Measurements from ENCODE around the gene AIFM2. TPM values are rescaled to one million over a fixed set of nuclear protein-coding genes. Genes with fewer than 3 reads are reported as not detected.
A peak's percentile ranks its signal among the peaks of the same experiment; 100 is the strongest.

The AIFM2 gene
- total and polyA plus RNA-seq, 2 of the 13 experiments (the other 11 are each of a cell fraction or from before 2014, with no cell fraction given) = 20.3 to 29.5 TPM

DNA sequence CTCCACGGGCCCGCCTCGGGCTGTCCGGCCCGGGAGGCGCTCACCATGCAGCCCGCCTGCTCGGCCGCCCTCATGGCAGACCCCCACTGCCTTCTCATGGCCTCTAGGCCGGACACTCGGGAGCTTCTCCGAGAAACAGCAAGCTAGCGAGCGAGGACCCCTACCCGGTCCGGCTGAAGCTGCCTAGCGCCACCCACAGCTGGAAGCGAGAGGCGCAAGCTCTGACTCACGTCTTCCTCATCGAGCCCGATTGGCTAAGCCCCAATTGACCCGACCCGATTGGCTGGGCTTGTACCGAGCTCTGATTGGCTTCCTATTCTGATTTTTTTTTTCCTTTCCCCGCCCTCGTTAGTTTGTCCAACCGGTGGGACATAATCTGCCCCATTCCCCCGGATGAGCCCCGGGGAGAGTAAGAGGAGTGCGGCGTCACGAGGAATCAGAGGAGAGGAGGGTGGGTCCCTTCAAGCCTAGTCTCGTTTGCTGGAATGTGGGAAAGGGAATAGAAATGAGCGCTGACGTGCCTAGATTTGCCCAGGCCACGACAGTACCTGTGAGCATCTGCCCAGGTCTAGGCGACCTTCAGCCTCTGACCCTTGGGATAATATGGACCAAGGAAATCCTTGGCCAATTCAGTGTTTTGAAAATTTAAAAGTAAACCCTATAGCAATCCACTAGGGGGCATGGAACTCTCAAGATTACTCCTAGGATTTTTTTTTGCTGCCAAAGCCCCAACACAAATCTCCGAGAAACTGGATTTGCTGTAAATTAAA lies 14.0 kb upstream of the AIFM2 start, which contains the start of gene TYSND1 (continued):
- TF ChIP-seq, protein P1, sequence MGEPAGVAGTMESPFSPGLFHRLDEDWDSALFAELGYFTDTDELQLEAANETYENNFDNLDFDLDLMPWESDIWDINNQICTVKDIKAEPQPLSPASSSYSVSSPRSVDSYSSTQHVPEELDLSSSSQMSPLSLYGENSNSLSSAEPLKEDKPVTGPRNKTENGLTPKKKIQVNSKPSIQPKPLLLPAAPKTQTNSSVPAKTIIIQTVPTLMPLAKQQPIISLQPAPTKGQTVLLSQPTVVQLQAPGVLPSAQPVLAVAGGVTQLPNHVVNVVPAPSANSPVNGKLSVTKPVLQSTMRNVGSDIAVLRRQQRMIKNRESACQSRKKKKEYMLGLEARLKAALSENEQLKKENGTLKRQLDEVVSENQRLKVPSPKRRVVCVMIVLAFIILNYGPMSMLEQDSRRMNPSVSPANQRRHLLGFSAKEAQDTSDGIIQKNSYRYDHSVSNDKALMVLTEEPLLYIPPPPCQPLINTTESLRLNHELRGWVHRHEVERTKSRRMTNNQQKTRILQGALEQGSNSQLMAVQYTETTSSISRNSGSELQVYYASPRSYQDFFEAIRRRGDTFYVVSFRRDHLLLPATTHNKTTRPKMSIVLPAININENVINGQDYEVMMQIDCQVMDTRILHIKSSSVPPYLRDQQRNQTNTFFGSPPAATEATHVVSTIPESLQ (CRISPR knock-in tag; conservative IDR thresholded peaks at IDR 0.05) = no peak
- TF ChIP-seq ZNF775 (CRISPR knock-in tag; IDR thresholded peaks at IDR 0.05; ENCODE audit: borderline replicate concordance) (peak; percentile 76; the same call in 1 of the 2 replicates), HES4 (CRISPR knock-in tag; IDR thresholded peaks at IDR 0.05; ENCODE audit: borderline replicate concordance) (no peak), MAFG (CRISPR knock-in tag; IDR thresholded peaks at IDR 0.05) (no peak), ZNF616 (CRISPR knock-in tag; IDR thresholded peaks at IDR 0.05; ENCODE audit: low read depth) (no peak), TAF1 (CRISPR knock-in tag; IDR thresholded peaks at IDR 0.05) (peak; percentile 75), TBX3 (IDR thresholded peaks at IDR 0.05; ENCODE audit: borderline replicate concordance) (no peak), SRSF9 (IDR thresholded peaks at IDR 0.05; ENCODE audit: borderline replicate concordance, insufficient read depth, low read depth, low read length, poor library complexity, severe bottlenecking) (no peak), NCOA2 (CRISPR knock-in tag; IDR thresholded peaks at IDR 0.05) (0 out of 2 replicates have a peak, but pooled peaks have one; percentile 22), REL (CRISPR knock-in tag; conservative IDR thresholded peaks at IDR 0.05) (no peak), GPBP1L1 (CRISPR knock-in tag; IDR thresholded peaks at IDR 0.05) (no peak), ZNF317 (CRISPR knock-in tag; IDR thresholded peaks at IDR 0.05) (peak; percentile 78), SMC3 (IDR thresholded peaks at IDR 0.05; ENCODE audit: low read length) (peak; percentile 6; the same call in 1 of the 2 replicates), PCBP1 (IDR thresholded peaks at IDR 0.05; ENCODE audit: borderline replicate concordance, low read depth, low read length) (no peak), ZBTB43 (CRISPR knock-in tag; conservative IDR thresholded peaks at IDR 0.05) (peak; percentile 56), ZNF660 (CRISPR knock-in tag; IDR thresholded peaks at IDR 0.05; ENCODE audit: borderline replicate concordance, low read depth) (no peak), FOXM1 (CRISPR knock-in tag; IDR thresholded peaks at IDR 0.05) (no peak), ZMYM4 (CRISPR knock-in tag; IDR thresholded peaks at IDR 0.05) (peak; percentile 95), IRX3 (CRISPR knock-in tag; IDR thresholded peaks at IDR 0.05; ENCODE audit: borderline replicate concordance, low read depth) (no peak; the same call in 1 of the 2 replicates), TRIM24 (CRISPR knock-in tag; IDR thresholded peaks at IDR 0.05) (no peak), ZNF274 (CRISPR knock-in tag; IDR thresholded peaks at IDR 0.05) (peak; percentile 59), MED13 (CRISPR knock-in tag; IDR thresholded peaks at IDR 0.05) (peak; percentile 60; the same call in 1 of the 2 replicates), NFRKB (IDR thresholded peaks at IDR 0.05) (no peak)
- TF ChIP-seq, protein P2, sequence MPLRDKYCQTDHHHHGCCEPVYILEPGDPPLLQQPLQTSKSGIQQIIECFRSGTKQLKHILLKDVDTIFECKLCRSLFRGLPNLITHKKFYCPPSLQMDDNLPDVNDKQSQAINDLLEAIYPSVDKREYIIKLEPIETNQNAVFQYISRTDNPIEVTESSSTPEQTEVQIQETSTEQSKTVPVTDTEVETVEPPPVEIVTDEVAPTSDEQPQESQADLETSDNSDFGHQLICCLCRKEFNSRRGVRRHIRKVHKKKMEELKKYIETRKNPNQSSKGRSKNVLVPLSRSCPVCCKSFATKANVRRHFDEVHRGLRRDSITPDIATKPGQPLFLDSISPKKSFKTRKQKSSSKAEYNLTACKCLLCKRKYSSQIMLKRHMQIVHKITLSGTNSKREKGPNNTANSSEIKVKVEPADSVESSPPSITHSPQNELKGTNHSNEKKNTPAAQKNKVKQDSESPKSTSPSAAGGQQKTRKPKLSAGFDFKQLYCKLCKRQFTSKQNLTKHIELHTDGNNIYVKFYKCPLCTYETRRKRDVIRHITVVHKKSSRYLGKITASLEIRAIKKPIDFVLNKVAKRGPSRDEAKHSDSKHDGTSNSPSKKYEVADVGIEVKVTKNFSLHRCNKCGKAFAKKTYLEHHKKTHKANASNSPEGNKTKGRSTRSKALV (CRISPR knock-in tag; IDR thresholded peaks at IDR 0.05) = peak; percentile 46; the same call in 1 of the 2 replicates

All from HepG2 (cell line).